DMS79 (cell line): ENCODE data around the gene CCDC178.

Experiments
- DNase-seq: peaks from one replicate; lab custom pipeline; 2025; lab: John Stamatoyannopoulos, UW

The CCDC178 gene

GRCh38 chr18:32911660-32912284, 528.7 kb downstream of the CCDC178 start:
- no peak for DNase-seq

GRCh38 chr18:32910694-32911296, 529.7 kb downstream of the CCDC178 start:
- no peak for DNase-seq

- DNase-seq = no peak
Observed at GRCh38 chr18:32909798-32910561, 530.5 kb downstream of the CCDC178 start.

- no peak for DNase-seq
Observed at GRCh38 chr18:32908424-32908805, 532.1 kb downstream of the CCDC178 start.

- no peak for DNase-seq
Observed at GRCh38 chr18:32907648-32908423, 532.7 kb downstream of the CCDC178 start.

- DNase-seq = no peak
Observed at GRCh38 chr18:32907311-32907585, 533.3 kb downstream of the CCDC178 start.

GRCh38 chr18:32906506-32907310, 533.8 kb downstream of the CCDC178 start:
- DNase-seq = no peak

GRCh38 chr18:32905651-32906050, 534.9 kb downstream of the CCDC178 start:
- no peak for DNase-seq

GRCh38 chr18:32902568-32903330, 537.8 kb downstream of the CCDC178 start:
- DNase-seq = no peak

- DNase-seq = no peak
Observed at GRCh38 chr18:32899819-32900218, 540.7 kb downstream of the CCDC178 start.

GRCh38 chr18:32896776-32897547, 543.6 kb downstream of the CCDC178 start:
- no peak for DNase-seq

- DNase-seq = no peak
Observed at GRCh38 chr18:32893915-32894314, 546.6 kb downstream of the CCDC178 start.

GRCh38 chr18:32891797-32892196, 548.7 kb downstream of the CCDC178 start:
- DNase-seq = no peak

- DNase-seq = no peak
Observed at GRCh38 chr18:32891130-32891529, 549.4 kb downstream of the CCDC178 start.

- no peak for DNase-seq
Observed at GRCh38 chr18:32889615-32890593, 550.6 kb downstream of the CCDC178 start.

- DNase-seq = no peak
Observed at GRCh38 chr18:32888306-32888705, 552.2 kb downstream of the CCDC178 start.
